Stomach (tissue), 4 donors: ENCODE data around the gene CLSTN2.

ENCODE experiments used
- CTCF ChIP-seq, 7 experiments: fragments of 450-650 bp in 4 of 7; fragments of 200-600 bp in 3 of 7; sonication (generic) in 3 of 7; IDR thresholded peaks; one replicate each; pipeline ENCODE4 v1.5.1; 2016 to 2019; ENCODE audit warnings: antibody characterized with exemption in 7 of 7, control low read depth in 2 of 7, mild to moderate bottlenecking in 1 of 7
- EP300 ChIP-seq: sonication (generic); formaldehyde crosslinking; IDR thresholded peaks from one replicate; pipeline ENCODE4 v1.6.1; 2017; ENCODE audit warnings: antibody characterized with exemption
- POLR2A ChIP-seq, 4 donors: fragments of 450-650 bp; IDR thresholded peaks; one replicate each; pipeline ENCODE4 v1.6.1; 2016; ENCODE audit warnings: antibody characterized with exemption in 4 of 4, control low read depth in 2 of 4, mild to moderate bottlenecking in 1 of 4, moderate library complexity in 1 of 4
- POLR2AphosphoS5 ChIP-seq, 3 donors: sonication (generic); formaldehyde crosslinking; IDR thresholded peaks; one replicate each; pipeline ENCODE4 v1.6.1; 2016; ENCODE audit warnings: antibody characterized with exemption in 3 of 3

DNA sequence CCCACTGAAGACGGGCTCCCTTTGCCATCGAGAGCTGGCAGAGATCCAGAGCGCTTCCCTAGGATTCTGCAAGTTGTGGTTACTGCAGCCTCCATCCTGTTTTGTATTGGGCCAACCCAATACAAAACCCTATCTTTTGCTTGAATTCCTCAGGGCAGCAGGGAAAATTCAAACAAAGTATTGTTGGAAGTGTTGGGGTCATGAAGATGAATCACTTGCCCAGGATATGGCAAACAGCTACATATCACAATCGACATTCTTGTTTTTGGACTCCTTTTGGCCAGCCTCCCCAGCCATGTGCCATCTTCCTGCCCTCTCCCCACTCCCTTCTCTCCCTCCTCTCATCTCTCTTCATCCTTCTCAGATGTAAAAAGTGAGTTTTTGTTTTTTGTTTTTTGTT is 642.9 kb downstream of the CLSTN2 start:
- no peak for TF ChIP-seq CTCF (IDR thresholded peaks at IDR 0.05)
- no peak for TF ChIP-seq POLR2AphosphoS5 (IDR thresholded peaks at IDR 0.05)
- TF ChIP-seq POLR2A (IDR thresholded peaks at IDR 0.05) = no peak
- TF ChIP-seq EP300 = no peak
